Measurements from ENCODE around the gene GRB7.
"Not testable (repeated sequence)": the region's sequence is repeated elsewhere in the genome, so short reads cannot be mapped to it uniquely, and the experiment has no call there.

The GRB7 gene

DNA sequence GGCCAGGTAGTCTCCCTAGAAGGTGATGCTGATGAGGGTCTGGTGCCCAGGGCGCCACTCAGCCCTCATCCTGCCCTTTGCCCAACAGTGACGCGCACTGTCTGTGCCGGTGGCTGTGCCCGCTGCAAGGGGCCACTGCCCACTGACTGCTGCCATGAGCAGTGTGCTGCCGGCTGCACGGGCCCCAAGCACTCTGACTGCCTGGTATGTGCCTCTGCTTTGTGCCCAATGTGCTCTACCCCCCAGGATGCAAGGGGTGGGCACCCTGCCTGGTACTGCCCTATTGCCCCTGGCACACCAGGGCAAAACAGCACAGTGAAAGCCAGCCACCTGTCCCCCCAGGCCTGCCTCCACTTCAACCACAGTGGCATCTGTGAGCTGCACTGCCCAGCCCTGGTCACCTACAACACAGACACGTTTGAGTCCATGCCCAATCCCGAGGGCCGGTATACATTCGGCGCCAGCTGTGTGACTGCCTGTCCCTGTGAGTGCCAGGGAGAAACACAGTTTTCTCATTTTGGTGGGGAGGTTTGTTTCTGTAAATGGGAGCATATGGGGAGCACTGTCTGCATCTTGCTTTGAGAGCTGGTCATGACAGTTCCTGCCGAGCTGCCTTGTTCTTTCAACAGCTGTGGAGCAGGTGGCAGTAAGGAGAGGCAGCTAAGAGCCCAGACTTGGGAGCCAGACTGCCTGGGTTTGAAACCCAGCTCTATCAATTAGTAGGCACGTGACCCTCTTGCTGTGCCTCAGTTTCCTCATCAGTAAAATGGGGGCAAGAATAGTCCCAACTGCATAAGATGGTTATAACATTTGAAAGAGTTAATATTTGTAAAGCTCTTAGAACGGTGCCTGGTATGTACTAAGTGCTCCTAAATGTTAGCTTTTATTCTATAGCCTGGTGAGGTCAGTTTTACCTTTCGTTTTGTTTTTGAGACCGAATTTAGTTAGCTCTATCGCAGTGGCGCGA, 27.5 kb upstream of the GRB7 start:
- DNase-seq: no peak

DNA sequence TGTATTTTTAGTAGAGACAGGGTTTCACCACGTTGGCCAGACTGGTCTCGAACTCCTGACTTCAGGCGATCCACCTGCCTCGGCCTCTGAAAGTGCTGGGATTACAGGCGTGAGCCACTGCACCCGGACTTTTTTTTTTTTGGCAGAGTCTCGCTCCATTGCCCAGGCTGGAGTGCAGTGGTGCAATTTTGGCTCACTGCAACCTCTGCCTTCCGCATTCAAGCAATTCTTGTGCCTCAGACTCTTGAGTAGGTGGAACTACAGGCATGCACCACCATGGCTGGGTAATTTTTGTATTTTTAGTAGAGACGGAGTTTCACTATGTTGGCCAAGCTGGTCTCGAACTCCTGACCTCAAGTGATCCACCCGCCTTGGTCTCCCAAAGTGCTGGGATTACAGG, 26.7 kb upstream of the GRB7 start:
- DNase-seq: not testable (repeated sequence)

DNA sequence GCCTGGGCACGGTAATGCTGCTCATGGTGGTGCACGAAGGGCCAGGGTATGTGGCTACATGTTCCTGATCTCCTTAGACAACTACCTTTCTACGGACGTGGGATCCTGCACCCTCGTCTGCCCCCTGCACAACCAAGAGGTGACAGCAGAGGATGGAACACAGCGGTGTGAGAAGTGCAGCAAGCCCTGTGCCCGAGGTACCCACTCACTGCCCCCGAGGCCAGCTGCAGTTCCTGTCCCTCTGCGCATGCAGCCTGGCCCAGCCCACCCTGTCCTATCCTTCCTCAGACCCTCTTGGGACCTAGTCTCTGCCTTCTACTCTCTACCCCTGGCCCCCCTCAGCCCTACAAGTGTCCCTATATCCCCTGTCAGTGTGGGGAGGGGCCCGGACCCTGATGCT, 25.9 kb upstream of the GRB7 start:
- DNase-seq: no peak

DNA sequence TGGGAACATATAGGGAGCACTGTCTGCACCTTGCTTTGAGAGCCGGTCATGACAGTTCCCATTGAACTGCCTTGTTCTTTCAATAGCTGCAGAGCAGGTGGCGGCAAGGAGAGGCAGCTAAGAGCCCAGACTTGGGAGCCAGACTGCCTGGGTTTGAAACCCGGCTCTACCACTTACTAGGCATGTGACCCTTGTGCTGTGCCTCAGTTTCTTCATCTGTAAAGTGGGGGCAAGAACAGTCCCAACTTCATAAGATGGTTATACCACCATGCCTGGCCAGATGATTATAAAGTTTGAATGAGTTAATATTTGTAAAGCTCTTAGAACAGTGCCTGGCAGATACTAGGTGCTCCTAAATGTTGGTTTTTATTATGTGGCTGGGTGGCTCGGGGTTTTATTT, 23.5 kb upstream of the GRB7 start:
- no peak for DNase-seq

DNA sequence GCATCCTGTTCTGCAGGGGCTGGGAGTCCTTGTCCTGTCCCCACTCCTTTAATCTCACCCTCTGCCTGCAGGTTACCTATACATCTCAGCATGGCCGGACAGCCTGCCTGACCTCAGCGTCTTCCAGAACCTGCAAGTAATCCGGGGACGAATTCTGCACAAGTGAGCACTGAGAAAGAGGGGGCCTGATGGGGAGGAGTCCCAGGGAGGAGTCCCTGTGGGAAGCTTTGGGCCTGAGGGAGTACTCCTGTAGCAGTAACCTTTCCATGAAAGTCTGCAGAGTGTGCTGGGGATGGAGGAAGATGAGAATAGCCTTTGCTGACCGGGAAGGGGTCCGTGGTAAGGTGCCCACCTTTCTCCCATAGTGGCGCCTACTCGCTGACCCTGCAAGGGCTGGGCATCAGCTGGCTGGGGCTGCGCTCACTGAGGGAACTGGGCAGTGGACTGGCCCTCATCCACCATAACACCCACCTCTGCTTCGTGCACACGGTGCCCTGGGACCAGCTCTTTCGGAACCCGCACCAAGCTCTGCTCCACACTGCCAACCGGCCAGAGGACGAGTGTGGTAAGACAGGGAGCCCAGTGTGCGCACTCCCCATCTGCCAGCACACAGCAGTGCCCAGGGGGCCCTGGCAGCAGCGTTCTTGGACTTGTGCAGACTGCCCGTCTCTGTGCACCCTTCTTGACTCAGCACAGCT, 22.2 kb upstream of the GRB7 start:
- DNase-seq: no peak

DNA sequence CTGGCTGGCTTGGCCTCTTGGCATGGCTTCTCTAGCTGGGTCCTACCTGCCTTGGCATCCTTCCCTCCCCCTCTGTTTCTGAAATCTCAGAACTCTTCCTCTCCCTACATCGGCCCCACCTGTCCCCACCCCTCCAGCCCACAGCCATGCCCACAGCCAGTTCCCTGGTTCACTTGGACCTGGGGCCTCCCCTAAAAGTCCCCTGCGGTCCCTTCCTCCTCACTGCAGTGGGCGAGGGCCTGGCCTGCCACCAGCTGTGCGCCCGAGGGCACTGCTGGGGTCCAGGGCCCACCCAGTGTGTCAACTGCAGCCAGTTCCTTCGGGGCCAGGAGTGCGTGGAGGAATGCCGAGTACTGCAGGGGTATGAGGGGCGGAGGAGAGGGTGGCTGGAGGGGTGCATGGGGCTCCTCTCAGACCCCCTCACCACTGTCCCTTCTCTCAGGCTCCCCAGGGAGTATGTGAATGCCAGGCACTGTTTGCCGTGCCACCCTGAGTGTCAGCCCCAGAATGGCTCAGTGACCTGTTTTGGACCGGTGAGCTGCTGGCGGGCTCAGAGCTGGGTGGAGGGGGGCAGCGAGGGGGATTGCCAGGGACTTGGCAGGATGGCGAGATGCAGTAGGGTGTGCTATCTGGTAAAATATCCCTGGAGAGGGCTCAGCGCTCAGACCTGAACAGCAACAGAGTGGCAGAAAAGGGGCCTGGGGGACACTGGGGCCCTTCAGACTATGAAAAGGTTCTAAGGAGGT, 21.5 kb upstream of the GRB7 start:
- DNase-seq: no peak

DNA sequence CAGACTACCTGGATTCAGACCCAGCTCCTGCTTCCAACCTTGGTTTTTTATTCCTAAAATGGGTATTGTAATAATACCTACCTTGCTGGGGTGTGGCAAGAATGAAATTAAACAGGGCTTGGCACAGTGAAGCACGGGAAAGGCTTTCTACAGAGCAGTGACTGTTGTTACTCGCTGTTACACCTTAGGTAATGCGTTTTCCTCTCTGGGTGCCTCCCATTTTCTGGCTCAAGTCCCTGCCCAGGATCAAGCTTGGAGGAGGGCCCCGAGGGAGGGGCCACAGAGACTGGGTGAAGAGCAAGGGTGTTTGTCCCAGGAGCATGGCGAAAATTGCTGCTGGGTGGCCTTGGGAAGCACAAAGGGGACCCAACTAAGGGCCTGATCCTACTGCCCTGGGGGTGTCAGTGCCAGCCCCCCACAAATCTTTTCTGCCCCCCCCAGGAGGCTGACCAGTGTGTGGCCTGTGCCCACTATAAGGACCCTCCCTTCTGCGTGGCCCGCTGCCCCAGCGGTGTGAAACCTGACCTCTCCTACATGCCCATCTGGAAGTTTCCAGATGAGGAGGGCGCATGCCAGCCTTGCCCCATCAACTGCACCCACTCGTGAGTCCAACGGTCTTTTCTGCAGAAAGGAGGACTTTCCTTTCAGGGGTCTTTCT, 20.7 kb upstream of the GRB7 start:
- no peak for DNase-seq

DNA sequence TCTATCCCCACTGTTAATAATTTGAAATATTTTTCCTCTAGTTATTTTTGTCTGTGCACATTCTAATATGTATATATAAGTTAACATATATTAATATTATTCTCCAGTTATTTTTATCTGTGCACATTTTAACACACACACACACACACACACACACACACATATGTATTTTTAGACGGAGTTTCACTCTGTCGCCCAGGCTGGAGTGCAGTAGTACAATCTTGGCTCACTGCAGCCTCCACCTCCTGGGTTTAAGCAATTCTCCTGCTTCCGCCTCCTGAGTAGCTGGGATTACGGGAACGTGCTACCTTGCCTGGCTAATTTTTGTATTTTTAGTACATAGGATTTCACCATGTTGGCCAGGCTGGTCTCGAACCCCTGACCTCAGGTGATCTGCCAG, 20.1 kb upstream of the GRB7 start:
- no peak for DNase-seq

DNA sequence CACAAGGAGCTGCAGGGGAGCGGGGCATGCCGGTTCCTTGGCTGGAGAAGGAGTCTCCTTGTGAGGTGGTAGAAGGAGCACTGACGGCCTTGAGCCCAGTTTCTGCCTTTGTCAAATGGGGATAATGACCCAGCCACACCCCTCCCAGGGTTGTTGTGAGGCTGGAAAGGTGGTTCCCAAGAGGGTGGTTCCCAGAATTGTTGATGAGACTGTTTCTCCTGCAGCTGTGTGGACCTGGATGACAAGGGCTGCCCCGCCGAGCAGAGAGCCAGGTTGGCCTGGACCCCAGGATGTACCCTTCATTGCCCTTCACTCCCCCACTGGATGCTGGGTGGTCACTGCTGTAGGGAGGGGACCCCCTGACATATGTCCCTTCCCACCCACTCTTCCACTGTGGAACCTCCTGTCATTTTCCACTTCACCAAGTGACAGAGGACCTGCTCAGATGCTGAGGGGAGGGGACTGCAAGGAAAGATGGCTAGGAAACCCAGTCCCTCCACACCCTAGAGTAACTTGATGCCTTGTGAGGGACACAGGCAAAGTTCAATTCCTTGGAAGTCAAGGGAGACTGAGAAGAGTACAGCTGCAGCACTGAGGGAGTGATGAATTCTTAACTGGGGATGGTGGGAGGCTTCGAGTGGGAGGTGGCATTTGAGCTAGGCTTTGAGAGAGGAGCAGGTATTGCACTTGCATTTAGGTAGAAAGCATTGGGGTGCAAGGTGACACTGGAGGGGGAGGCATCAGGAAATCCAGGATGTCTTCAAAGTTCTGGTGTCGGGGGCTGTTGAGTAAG, 18.0 kb upstream of the GRB7 start:
- DNase-seq: no peak

DNA sequence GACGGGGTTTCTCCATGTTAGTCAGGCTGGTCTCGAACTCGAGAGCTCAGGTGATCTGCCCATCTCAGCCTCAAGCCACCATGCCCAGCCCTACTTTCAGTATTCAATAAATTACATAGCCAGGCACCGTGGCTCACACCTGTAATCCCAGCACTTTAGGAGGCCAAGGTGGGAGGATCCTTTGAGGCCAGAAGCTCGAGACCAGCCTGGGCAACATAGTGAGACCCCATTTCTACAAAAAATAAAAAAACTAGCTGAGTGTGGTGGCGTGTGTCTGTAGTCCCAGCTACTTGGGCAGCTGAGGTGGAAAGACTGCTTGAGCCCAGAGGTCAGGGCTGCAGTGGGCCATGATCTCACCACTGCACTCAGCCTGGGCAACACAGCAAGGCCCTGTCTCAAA, 15.6 kb upstream of the GRB7 start:
- no peak for DNase-seq

DNA sequence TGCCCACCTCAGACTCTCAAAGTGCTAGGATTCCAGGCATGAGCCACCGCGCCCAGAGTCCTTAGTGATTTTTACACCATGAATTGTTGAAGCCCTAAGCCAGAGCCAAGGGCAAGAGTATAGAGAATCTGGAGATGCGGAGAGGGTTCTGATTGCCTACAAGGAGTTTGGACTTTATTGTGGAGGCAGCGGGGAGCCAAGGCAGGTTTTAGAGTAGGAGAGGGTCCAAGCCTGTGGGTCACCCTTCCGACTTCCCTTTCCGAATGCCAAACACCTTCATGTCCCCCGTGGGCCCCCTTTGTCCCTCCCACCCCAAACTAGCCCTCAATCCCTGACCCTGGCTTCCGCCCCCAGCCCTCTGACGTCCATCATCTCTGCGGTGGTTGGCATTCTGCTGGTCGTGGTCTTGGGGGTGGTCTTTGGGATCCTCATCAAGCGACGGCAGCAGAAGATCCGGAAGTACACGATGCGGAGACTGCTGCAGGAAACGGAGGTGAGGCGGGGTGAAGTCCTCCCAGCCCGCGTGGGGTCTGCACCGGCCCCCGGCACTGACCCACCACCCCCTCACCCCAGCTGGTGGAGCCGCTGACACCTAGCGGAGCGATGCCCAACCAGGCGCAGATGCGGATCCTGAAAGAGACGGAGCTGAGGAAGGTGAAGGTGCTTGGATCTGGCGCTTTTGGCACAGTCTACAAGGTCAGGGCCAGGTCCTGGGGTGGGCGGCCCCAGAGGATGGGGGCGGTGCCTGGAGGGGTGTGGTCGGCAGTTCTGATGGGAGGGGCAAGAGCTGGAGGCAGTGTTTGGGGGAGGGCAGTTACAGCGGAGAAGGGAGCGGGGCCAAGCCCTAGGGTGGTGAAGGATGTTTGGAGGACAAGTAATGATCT, 14.5 kb upstream of the GRB7 start:
- DNase-seq: no peak

DNA sequence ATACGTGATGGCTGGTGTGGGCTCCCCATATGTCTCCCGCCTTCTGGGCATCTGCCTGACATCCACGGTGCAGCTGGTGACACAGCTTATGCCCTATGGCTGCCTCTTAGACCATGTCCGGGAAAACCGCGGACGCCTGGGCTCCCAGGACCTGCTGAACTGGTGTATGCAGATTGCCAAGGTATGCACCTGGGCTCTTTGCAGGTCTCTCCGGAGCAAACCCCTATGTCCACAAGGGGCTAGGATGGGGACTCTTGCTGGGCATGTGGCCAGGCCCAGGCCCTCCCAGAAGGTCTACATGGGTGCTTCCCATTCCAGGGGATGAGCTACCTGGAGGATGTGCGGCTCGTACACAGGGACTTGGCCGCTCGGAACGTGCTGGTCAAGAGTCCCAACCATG, 13.0 kb upstream of the GRB7 start:
- DNase-seq: no peak

DNA sequence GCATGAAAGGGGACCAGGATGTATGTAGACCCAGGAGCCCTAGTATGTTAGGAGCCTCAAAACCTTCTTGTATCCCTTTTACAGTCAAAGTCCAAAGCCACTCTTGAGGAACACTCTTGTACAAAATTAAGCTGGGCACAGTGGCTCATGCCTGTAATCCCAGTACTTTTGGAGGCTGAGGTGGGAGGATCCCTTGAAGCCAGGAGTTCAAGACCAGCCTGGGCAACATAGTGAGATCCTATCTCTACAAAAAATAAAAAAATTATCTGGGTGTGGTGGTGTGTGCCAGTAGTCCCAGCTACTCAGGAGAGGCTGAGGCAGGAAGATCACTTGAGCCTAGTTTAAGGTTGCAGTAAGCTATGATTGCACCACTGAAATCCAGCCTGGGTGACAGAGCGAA, 11.8 kb upstream of the GRB7 start:
- not testable (repeated sequence) for DNase-seq

DNA sequence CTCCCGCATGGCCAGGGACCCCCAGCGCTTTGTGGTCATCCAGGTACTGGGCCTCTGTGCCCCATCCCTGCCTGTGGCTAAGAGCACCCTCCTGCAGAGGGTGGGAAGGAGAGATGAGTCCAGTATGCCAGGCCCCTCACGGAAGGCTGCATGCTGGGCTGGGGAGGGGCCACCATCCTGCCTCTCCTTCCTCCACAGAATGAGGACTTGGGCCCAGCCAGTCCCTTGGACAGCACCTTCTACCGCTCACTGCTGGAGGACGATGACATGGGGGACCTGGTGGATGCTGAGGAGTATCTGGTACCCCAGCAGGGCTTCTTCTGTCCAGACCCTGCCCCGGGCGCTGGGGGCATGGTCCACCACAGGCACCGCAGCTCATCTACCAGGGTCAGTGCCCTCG, 11.1 kb upstream of the GRB7 start:
- DNase-seq: no peak

DNA sequence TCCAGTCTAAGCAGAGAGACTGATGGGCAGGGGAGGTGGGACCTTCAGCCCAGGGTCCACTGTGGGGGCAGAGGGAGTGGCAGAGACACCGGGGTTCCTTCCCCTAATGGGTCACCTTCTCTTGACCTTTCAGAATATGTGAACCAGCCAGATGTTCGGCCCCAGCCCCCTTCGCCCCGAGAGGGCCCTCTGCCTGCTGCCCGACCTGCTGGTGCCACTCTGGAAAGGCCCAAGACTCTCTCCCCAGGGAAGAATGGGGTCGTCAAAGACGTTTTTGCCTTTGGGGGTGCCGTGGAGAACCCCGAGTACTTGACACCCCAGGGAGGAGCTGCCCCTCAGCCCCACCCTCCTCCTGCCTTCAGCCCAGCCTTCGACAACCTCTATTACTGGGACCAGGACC, 10.2 kb upstream of the GRB7 start:
- DNase-seq: no peak

DNA sequence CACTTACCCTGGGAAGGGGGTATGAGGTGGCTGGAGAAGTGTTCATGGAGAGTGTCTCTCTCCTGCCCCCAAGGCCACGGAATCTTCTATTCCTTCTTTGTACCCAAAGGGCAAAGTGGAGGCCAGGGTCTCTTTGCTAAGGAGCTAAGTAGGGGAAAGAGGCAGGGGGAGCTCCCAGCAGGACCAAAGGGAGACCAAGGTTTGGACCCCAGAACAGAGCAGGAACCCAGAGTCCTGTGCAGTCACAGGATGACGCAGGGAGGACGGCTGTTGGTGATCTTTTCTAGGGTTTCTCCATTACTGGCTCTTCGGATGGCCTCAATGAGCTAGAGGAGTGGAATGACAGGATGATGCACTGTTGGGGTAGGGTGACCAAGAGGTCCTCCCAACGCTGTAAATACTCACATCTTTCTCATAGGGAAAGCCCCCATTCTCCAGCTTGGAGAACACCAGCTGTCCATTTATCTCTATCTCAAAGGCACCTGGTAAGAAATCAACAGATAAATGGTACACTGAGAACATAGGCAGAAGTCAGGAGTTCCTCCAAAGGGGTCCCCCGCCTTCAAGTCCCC, 8.4 kb upstream of the GRB7 start:
- DNase-seq: no peak

DNA sequence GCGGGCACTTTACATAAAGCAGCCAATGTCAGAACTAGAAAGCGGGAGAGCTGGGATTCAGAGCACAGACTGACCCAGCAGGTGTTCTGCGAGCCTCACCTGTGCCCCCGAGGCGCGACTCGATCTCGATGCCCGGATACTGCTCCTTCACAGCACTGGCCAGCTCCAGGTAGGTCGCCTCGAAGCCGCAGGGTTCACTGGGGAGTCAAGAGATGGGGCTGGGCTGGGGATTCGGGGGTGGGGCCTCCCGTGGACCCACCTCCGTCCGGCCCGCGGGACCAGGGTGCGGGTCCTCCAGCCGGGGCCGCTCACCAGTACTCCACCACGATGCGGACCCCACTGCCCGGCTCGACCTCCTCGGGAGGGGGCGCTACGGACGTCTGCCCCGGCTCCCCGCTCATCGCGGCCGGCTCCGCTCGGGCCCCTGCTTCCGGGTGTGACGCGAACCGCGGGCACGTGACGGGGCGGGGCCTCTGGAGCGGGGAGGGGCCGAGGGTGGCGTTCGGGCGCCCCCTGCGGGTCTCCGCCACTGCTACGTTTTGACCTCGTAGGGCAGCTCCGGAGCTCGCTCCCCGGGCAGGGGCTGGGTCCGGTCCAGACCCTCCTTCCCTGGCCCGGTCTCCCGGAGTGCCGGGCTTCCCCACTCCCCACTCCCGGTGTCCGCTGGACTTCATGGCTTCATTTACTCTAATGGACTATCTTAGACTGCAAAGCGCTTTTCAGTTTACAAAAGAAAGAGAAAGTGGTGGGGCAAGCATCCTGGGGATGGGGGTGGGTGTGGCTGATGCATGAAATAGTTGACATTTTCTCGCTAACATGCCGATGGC, 7.4 kb upstream of the GRB7 start, which contains the start of gene MIEN1:
TSS of gene MIEN1 (minus strand) at position 438 of the 827 bp plus-strand sequence. CDS start at position 401, 37 bp downstream.
- peak; percentile 92 for DNase-seq

DNA sequence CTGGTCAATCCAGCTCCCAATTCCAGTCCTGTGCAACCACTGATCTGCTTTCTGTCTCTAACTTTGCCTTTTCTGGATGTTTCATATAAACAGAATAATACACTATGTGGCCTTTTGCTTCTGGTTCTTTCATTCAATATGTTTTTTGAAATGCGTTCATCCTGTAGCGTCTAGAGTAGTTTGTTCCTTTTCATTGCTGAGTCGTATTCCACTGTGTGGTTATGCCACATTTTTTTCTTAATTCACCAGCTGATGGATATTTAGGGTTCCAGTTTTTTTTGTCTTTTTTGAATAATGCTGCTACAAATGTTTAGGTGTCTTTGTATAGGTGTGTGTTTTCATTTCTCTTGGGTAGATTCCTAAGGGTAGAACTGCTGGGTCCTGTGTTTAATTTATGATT, 5.2 kb upstream of the GRB7 start:
- DNase-seq: no peak

DNA sequence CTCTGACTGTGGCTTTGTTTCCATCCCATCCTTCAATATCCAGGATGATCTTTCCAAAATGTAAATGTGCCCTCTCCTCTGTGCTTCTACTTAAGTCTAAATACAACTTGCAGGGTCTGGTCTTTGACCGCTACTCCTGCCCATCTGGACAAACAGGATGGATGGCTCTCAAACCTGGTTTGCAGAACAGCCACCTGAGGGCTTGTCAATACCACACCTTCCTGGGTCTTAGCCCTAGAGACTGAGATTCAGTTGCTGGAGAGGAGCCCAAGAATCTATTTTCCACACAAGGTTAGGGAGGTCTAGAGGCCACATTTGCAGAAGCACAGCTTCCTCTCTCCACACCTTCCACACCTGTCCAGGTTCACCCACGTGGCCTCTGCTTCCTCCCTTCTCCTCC, 1.9 kb upstream of the GRB7 start:
- no peak for DNase-seq
